ENCODE data around the gene RBM10. TPM values are rescaled to one million over a fixed set of nuclear protein-coding genes. Genes with fewer than 3 reads are reported as not detected.

The RBM10 gene
- total RNA-seq, 3 donors from 2014 or later: 35.2 to 40.2 (median 37.7) TPM

- TF ChIP-seq CTCF (IDR thresholded peaks at IDR 0.05): no peak
- Histone ChIP-seq H3K4me1 (ENCODE audit: low read depth) (no peaks in the 10 kb centered on the region), H3K36me3 (ENCODE audit: low read depth) (no peaks in the 10 kb centered on the region), H3K4me3 (no peak overlapping the region), H3K9me3 (no peaks in the 10 kb centered on the region)
- DNase-seq (no peak), ATAC-seq (no peak)
- intact Hi-C loops (cut with DNase I, micrococcal nuclease): no loop called here
These were observed 41.2 kb downstream of the RBM10 start for GRCh38 chrX:47186096-47186740.

GRCh38 chrX:47187106-47187677, 42.2 kb downstream of the RBM10 start:
- no peaks in the 10 kb centered on the region for H3K36me3 ChIP-seq (ENCODE audit: low read depth)
- H3K4me3 ChIP-seq: no peak overlapping the region
- DNase-seq (no peak), ATAC-seq (no peak)
- TF ChIP-seq CTCF (IDR thresholded peaks at IDR 0.05): no peak
- H3K4me1 ChIP-seq (ENCODE audit: low read depth): no peaks in the 10 kb centered on the region
- H3K9me3 ChIP-seq: no peaks in the 10 kb centered on the region
- intact Hi-C loops (cut with DNase I, micrococcal nuclease): no loop called here

- H3K4me1 ChIP-seq (ENCODE audit: low read depth): peaks cover 7% of the 10 kb centered on the region
- ATAC-seq: no peak
- no peaks in the 10 kb centered on the region for H3K36me3 ChIP-seq (ENCODE audit: low read depth)
- no peak for TF ChIP-seq CTCF (IDR thresholded peaks at IDR 0.05)
- intact Hi-C loops (cut with DNase I, micrococcal nuclease): loop anchor here in 1 of 2 donors (10.0 kb wide), 2 partner anchors 195 to 335 kb away; no protein-coding TSS in a partner anchor
- H3K9me3 ChIP-seq: no peaks in the 10 kb centered on the region
- no peak overlapping the region for H3K4me3 ChIP-seq
- DNase-seq: no peak
These were observed 44.9 kb downstream of the RBM10 start for GRCh38 chrX:47189906-47190305.

- Histone ChIP-seq H3K36me3 (ENCODE audit: low read depth) (no peaks in the 10 kb centered on the region), H3K9me3 (no peaks in the 10 kb centered on the region), H3K4me1 (ENCODE audit: low read depth) (peaks cover 10% of the 10 kb centered on the region), H3K4me3 (no peak overlapping the region)
- intact Hi-C loops (cut with DNase I, micrococcal nuclease): loop anchor here in 1 of 2 donors (10.0 kb wide), 2 partner anchors 194 to 334 kb away; no protein-coding TSS in a partner anchor
- TF ChIP-seq CTCF (IDR thresholded peaks at IDR 0.05): no peak
- DNase-seq (peak; percentile 82 to 90 (median 86)), ATAC-seq (peak; percentile 75)
These were observed 45.6 kb downstream of the RBM10 start for GRCh38 chrX:47190445-47191269.

- Histone ChIP-seq H3K9me3 (no peaks in the 10 kb centered on the region), H3K4me3 (no peak overlapping the region), H3K36me3 (ENCODE audit: low read depth) (no peaks in the 10 kb centered on the region), H3K4me1 (ENCODE audit: low read depth) (peaks cover 17% of the 10 kb centered on the region)
- intact Hi-C loops (cut with DNase I, micrococcal nuclease): loop anchor here in 1 of 2 donors (10.0 kb wide), 2 partner anchors 193 to 333 kb away; no protein-coding TSS in a partner anchor
- peak; percentile 39 to 65 (median 51) for DNase-seq
- peak; percentile 6 for ATAC-seq
- no peak for TF ChIP-seq CTCF (IDR thresholded peaks at IDR 0.05)
These were observed 46.3 kb downstream of the RBM10 start for GRCh38 chrX:47191331-47191730.
